Measurements from ENCODE around the gene MACROH2A1.

The MACROH2A1 gene

GRCh38 chr5:135396459-135397055 lies 2.5 kb downstream of the MACROH2A1 start:
- Histone ChIP-seq H3K36me3 (replicated peaks; ENCODE audit: insufficient read depth, low read length) (peaks cover 8% of the 10 kb centered on the region), H3K27ac (ENCODE audit: low read length) (no peak overlapping the region), H4K20me1 (ENCODE audit: insufficient read depth, low read length) (peaks cover 64% of the 10 kb centered on the region), H3K9me3 (replicated peaks; ENCODE audit: insufficient read depth, low read length) (no peaks in the 10 kb centered on the region), H3K27me3 (replicated peaks; ENCODE audit: insufficient read depth, low read length) (no peaks in the 10 kb centered on the region), H3K9me2 (replicated peaks; ENCODE audit: insufficient read depth, low read length) (no peaks in the 10 kb centered on the region), H3K4me1 (ENCODE audit: low read length) (peaks cover 64% of the 10 kb centered on the region), H3K79me2 (ENCODE audit: low read length) (peaks cover 79% of the 10 kb centered on the region), H3K9ac (ENCODE audit: low read length) (no peak overlapping the region), H2AFZ (ENCODE audit: low read length) (no peak overlapping the region), H3F3A (ENCODE audit: insufficient read depth, low read length) (peaks cover 13% of the 10 kb centered on the region), H3K4me2 (ENCODE audit: low read depth, low read length) (peak overlapping the region; percentile 98; the same call in 1 of the 2 replicates), H3K4me3 (ENCODE audit: low read length) (no peak overlapping the region)
- no peak for DNase-seq
- TF ChIP-seq, protein P1, sequence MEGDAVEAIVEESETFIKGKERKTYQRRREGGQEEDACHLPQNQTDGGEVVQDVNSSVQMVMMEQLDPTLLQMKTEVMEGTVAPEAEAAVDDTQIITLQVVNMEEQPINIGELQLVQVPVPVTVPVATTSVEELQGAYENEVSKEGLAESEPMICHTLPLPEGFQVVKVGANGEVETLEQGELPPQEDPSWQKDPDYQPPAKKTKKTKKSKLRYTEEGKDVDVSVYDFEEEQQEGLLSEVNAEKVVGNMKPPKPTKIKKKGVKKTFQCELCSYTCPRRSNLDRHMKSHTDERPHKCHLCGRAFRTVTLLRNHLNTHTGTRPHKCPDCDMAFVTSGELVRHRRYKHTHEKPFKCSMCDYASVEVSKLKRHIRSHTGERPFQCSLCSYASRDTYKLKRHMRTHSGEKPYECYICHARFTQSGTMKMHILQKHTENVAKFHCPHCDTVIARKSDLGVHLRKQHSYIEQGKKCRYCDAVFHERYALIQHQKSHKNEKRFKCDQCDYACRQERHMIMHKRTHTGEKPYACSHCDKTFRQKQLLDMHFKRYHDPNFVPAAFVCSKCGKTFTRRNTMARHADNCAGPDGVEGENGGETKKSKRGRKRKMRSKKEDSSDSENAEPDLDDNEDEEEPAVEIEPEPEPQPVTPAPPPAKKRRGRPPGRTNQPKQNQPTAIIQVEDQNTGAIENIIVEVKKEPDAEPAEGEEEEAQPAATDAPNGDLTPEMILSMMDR (IDR thresholded peaks at IDR 0.05; ENCODE audit: low read length): no peak
- TF ChIP-seq EZH2 (optimal IDR thresholded peaks at IDR 0.05; ENCODE audit: low read depth, low read length): no peak
- TF ChIP-seq EZH2phosphoT487 (IDR thresholded peaks at IDR 0.05; ENCODE audit: low read length): no peak

DNA sequence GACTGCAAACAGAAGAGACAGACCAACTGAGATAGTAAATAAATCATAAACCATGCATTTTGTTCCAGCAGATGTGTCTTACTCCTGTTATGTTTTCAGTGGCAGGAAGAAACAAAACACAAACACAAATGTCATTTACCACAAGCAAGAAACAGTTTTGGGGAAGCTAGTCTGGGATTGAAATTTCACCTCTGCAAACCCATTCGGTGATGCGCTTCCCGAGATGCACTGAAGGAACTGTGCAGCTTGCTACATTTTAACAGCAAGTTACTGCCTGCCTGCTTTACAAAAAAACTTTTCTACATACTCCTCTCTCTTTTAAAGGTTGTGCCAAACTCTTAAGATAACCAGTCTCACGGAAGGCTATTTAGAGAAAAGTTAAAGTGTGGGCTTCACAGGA lies 3.2 kb downstream of the MACROH2A1 start:
- H3K9me2 ChIP-seq (replicated peaks; ENCODE audit: insufficient read depth, low read length): no peaks in the 10 kb centered on the region
- no peak for TF ChIP-seq EZH2 (optimal IDR thresholded peaks at IDR 0.05; ENCODE audit: low read depth, low read length)
- no peak for TF ChIP-seq EZH2phosphoT487 (IDR thresholded peaks at IDR 0.05; ENCODE audit: low read length)
- TF ChIP-seq, protein P1 (IDR thresholded peaks at IDR 0.05; ENCODE audit: low read length): no peak
- no peak overlapping the region for H3K27ac ChIP-seq (ENCODE audit: low read length)
- H3K9ac ChIP-seq (ENCODE audit: low read length): no peak overlapping the region
- peaks cover 8% of the 10 kb centered on the region for H3K36me3 ChIP-seq (replicated peaks; ENCODE audit: insufficient read depth, low read length)
- peaks cover 64% of the 10 kb centered on the region for H3K4me1 ChIP-seq (ENCODE audit: low read length)
- peaks cover 11% of the 10 kb centered on the region for H3F3A ChIP-seq (ENCODE audit: insufficient read depth, low read length)
- no peak overlapping the region for H3K4me3 ChIP-seq (ENCODE audit: low read length)
- H2AFZ ChIP-seq (ENCODE audit: low read length): no peak overlapping the region
- H3K9me3 ChIP-seq (replicated peaks; ENCODE audit: insufficient read depth, low read length): no peaks in the 10 kb centered on the region
- H3K27me3 ChIP-seq (replicated peaks; ENCODE audit: insufficient read depth, low read length): no peaks in the 10 kb centered on the region
- H3K79me2 ChIP-seq (ENCODE audit: low read length): peaks cover 86% of the 10 kb centered on the region
- no peak for DNase-seq
- H4K20me1 ChIP-seq (ENCODE audit: insufficient read depth, low read length): peaks cover 71% of the 10 kb centered on the region
- no peak overlapping the region for H3K4me2 ChIP-seq (ENCODE audit: low read depth, low read length)

DNA sequence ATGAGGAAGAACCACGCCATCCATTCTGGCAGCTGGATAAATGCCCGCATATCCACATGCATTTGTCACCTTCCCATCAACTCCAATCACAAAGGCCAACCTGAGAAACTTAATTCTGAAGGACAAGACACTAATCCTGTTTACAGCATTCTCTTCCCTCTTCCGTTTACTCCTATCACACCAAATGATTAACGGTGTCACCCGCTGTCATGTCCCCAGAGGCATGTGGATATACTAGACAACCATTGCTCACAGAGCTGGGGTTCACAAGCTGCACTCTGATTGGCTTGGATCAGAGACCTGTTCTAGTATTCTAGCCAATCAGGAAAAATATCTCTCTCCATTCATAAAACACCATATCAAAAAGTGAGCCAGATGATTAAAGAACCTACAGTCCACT lies 3.6 kb downstream of the MACROH2A1 start:
- Histone ChIP-seq H3K9me2 (replicated peaks; ENCODE audit: insufficient read depth, low read length) (no peaks in the 10 kb centered on the region), H3K4me1 (ENCODE audit: low read length) (peaks cover 64% of the 10 kb centered on the region), H3K36me3 (replicated peaks; ENCODE audit: insufficient read depth, low read length) (peaks cover 8% of the 10 kb centered on the region), H3K4me3 (ENCODE audit: low read length) (no peak overlapping the region), H3K27ac (ENCODE audit: low read length) (no peak overlapping the region), H3F3A (ENCODE audit: insufficient read depth, low read length) (peaks cover 11% of the 10 kb centered on the region), H2AFZ (ENCODE audit: low read length) (no peak overlapping the region), H3K79me2 (ENCODE audit: low read length) (peaks cover 90% of the 10 kb centered on the region), H3K27me3 (replicated peaks; ENCODE audit: insufficient read depth, low read length) (no peaks in the 10 kb centered on the region), H3K4me2 (ENCODE audit: low read depth, low read length) (no peak overlapping the region), H4K20me1 (ENCODE audit: insufficient read depth, low read length) (peaks cover 75% of the 10 kb centered on the region), H3K9me3 (replicated peaks; ENCODE audit: insufficient read depth, low read length) (no peaks in the 10 kb centered on the region), H3K9ac (ENCODE audit: low read length) (no peak overlapping the region)
- no peak for TF ChIP-seq EZH2phosphoT487 (IDR thresholded peaks at IDR 0.05; ENCODE audit: low read length)
- TF ChIP-seq, protein P1 (IDR thresholded peaks at IDR 0.05; ENCODE audit: low read length): no peak
- TF ChIP-seq EZH2 (optimal IDR thresholded peaks at IDR 0.05; ENCODE audit: low read depth, low read length): no peak
- no peak for DNase-seq
